Epithelial cell of proximal tubule (primary cell): ENCODE measurements around the gene TCEAL4. TPM values are rescaled to one million over a fixed set of nuclear protein-coding genes. Genes with fewer than 3 reads are reported as not detected.

Source experiments
- DNase-seq: peaks from one replicate; pipeline ENCODE4 v3.0.0-alpha.2; 2011; ENCODE audit warnings: low read depth
- H3K4me3 ChIP-seq: 2 replicates; pipeline ENCODE4 v1.5.1; 2011; ENCODE audit warnings: low read depth, mild to moderate bottlenecking, low read length
- total RNA-seq: library from RNA; depleted of rRNA; stranded (reverse); fragments of >200 nt; gene quantifications from 2 replicates; pipeline ENCODE4 v1.2.3, GENCODE V29; 2015
- TF ChIP-seq, protein P1 (sequence below): conservative IDR thresholded peaks from 2 replicates; pipeline ENCODE4 v1.5.1; 2012; ENCODE audit warnings: low read depth, mild to moderate bottlenecking, low read length

The TCEAL4 gene
- total RNA-seq: 36.5 and 39.4 TPM in 2 replicates

DNA sequence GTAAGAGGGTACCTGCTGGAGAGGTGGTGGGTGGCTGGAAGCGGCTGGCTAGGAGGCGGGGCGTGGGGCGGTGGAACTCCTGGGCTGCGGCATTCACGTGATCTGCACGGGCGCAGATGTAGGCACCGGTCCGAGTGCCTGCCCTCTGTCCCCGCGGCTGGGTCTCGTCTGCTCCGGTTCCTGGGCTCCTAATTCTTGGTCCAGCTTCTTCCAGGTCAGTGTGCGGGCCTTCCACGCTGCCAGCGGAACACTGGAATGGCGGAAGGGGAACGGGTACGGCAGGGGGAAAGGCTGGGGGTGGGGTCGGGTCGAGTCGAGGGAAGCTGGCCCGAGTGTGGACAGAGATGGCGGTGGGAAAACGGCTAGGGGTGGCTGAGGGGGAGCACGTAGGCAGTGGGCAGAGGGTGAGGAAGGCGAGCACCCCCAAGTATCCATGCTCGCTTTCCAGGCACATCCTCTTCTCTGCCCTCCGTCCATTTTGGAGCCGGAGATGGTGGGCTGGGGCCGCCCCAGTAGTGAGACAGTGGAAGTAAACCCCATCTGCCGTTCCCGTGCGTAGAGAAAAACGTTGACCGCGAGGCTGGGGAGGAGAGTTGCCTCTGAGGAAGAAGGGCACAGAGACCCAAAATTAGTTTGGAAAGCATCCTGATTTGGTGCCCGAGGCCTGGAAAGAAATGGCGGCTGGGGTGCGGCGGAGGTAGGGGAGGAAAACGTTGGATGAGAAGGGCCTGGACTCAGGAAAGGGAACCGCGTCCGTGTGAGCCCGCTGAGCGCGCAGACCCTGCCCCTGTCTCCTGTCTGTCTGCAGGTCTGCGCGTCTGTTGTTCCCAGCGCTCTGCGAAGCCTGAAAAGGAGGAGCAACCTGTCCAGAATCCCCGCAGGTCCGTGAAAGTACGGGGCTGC, at the start of gene TCEAL4:
TCEAL4 (plus strand) TSS at position 105 of the 903 bp plus-strand sequence. CDS start 1,161 bp downstream, outside the sequence.
- DNase-seq: no peak
- TF ChIP-seq, protein P1, sequence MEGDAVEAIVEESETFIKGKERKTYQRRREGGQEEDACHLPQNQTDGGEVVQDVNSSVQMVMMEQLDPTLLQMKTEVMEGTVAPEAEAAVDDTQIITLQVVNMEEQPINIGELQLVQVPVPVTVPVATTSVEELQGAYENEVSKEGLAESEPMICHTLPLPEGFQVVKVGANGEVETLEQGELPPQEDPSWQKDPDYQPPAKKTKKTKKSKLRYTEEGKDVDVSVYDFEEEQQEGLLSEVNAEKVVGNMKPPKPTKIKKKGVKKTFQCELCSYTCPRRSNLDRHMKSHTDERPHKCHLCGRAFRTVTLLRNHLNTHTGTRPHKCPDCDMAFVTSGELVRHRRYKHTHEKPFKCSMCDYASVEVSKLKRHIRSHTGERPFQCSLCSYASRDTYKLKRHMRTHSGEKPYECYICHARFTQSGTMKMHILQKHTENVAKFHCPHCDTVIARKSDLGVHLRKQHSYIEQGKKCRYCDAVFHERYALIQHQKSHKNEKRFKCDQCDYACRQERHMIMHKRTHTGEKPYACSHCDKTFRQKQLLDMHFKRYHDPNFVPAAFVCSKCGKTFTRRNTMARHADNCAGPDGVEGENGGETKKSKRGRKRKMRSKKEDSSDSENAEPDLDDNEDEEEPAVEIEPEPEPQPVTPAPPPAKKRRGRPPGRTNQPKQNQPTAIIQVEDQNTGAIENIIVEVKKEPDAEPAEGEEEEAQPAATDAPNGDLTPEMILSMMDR: no peak
- H3K4me3 ChIP-seq: peak within 1 kb of the TSS; percentile 81

DNA sequence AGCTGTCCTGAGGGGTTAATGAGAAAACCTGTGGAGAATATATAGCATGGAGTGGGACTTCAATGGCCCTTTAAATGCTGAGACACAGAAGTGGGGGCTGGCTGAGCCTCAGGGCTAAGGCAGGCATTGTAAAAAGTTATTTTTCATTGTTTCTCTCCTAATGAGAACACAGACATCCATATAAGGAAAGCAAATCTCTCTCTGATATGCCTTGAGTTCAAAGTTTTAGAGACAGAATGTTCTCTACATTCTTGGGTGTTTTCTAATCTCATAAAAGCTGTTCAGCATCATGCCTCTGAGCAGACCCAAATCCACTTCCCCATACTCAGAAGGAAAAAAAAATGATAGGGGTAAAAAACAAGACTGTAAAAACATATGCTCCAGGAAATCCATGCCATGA, 49.2 kb upstream of the TCEAL4 start:
- H3K4me3 ChIP-seq: no peak overlapping the region
- DNase-seq: no peak
- TF ChIP-seq, protein P1: no peak

DNA sequence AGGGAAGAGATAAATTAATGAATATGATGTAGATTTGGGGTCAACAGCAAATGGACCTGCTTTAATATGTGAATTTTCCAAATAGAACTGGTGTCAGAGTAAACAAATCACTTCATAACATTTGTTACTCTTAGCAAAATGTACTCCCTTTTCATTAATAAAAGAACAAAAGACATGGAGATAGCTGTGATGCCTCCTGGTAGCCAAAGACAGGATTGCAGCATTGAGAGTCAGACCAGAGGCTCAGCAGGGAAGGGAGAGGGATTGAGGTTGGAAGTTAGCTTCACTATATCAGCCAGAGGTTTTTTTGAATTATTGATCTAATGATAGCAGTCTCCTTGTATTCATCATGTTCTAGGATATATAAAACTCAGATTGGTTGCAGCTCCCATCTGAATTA, 48.6 kb upstream of the TCEAL4 start:
- TF ChIP-seq, protein P1: no peak
- no peak overlapping the region for H3K4me3 ChIP-seq
- no peak for DNase-seq

DNA sequence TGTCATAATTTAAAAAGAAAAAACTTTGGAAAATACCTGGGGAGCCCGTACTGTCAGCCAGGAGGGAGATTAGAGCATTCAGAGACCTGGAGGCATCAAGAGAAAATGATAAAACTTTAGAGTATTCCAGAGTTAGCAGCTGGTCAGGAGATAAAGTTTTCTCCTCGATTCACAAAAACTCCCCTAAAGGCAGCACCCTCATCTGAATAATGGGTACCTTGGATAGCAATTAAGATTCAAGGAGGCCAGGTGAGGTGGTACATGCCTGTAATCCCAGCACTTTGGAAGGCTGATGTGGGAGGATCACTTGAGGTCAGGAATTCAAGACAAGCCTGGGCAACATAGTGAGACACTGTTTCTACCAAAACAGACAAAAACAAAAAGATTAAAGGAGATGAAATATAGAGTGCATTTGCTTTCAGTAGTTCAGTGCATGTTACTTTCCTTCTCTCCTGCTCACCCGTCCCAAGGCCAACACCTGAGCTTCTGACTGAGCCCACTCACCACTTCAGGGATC, 47.4 kb upstream of the TCEAL4 start:
- DNase-seq: no peak
- TF ChIP-seq, protein P1: no peak
- no peak overlapping the region for H3K4me3 ChIP-seq

DNA sequence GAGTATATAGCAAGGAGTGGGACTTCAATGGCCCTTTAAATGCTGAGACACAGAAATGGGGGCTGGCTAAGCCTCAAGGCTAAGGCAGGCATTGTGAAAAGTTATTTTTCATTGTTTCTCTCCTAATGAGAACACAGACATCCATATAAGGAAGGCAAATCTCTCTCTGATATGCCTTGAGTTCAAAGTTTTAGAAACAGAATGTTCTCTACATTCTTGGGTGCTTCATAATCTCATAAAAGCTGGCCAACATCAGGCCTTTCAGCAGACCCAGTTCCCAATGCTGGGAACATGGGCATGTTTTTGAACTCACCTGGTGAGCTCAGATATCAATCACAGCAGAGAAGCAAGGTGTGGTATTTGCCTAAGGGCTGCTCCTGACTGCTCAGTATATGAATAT, 46.6 kb upstream of the TCEAL4 start:
- DNase-seq: no peak

DNA sequence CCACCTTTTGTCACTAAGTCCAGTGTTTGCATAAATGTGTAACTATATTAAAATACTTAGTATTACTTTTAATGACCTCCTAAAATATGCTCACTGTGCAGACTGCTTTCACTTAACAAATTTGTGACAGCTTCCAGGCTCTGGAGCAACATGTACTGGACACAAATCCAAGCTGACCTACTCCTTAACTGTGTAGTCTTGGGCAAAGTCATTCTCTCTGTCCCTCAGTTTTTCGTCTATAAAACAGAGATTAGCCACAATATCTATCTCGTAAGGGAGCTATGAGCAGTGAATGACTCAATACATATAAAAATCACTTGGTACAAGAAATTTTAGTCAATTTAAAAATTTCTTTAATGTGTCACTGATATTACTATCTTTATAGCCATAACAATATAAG, 45.6 kb upstream of the TCEAL4 start:
- TF ChIP-seq, protein P1: no peak
- no peak for DNase-seq
- no peak overlapping the region for H3K4me3 ChIP-seq

More for the DNA sequence above, 46.6 kb upstream of the TCEAL4 start:
- TF ChIP-seq, protein P1: no peak
- no peak overlapping the region for H3K4me3 ChIP-seq

DNA sequence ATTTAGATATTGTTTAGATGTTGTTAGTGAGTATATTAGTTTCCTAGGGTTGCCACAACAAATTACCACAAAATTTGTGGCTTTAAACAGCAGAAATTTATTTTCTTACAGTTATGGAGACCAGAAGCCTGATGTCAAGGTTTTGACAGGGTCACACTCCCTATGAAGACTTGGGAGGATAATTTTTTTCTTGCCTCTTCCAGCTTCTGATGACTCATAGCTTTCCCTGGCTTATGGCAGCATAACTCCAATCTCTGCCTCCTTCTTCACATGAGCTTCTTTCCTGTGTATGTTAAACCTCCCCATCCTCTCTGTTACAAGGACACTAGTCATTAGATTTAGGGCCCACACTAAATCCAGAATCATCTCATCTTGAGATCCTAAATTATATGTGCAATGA, 45.2 kb upstream of the TCEAL4 start:
- H3K4me3 ChIP-seq: no peak overlapping the region
- DNase-seq: no peak
- TF ChIP-seq, protein P1: no peak
